Mammary epithelial cell (primary cell): ENCODE measurements around the gene TRIM29.
"Not testable (repeated sequence)": the region's sequence is repeated elsewhere in the genome, so short reads cannot be mapped to it uniquely, and the experiment has no call there.

Experiments used
- EZH2 ChIP-seq: IDR thresholded peaks from 2 replicates; pipeline ENCODE4 v1.6.1; 2012; ENCODE audit warnings: low read length, inconsistent platforms, borderline replicate concordance
- TF ChIP-seq, protein P1 (sequence below), 2 donors: IDR thresholded peaks in 1 of 2; conservative IDR thresholded peaks in 1 of 2; 2 replicates each; pipeline ENCODE4 v1.5.1; 2011 to 2012; ENCODE audit warnings: inconsistent platforms in 2 of 2, low read length in 2 of 2, mild to moderate bottlenecking in 2 of 2, control low read depth in 1 of 2, low read depth in 1 of 2; ENCODE audit not compliant: insufficient read depth in 1 of 2; ENCODE audit errors: extremely low read depth in 1 of 2

DNA sequence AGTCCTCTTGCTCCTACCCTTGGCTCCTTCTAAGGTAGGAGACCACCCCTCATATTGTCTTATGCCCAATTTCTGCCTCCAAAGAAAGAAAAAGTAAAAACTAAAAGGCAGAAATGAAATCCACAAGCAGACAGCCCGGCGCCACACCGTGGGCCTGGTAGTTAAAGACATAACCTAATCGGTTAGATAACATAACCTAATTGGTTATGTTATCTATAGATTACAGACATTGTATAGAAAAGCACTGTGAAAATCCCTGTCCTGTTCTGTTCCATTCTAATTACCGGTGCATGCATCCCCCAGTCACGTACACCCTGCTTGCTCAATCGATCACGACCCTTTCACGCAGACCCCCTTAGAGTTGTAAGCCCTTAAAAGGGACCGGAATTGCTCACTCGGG is 5.6 kb upstream of the TRIM29 start:
- TF ChIP-seq, protein P1, sequence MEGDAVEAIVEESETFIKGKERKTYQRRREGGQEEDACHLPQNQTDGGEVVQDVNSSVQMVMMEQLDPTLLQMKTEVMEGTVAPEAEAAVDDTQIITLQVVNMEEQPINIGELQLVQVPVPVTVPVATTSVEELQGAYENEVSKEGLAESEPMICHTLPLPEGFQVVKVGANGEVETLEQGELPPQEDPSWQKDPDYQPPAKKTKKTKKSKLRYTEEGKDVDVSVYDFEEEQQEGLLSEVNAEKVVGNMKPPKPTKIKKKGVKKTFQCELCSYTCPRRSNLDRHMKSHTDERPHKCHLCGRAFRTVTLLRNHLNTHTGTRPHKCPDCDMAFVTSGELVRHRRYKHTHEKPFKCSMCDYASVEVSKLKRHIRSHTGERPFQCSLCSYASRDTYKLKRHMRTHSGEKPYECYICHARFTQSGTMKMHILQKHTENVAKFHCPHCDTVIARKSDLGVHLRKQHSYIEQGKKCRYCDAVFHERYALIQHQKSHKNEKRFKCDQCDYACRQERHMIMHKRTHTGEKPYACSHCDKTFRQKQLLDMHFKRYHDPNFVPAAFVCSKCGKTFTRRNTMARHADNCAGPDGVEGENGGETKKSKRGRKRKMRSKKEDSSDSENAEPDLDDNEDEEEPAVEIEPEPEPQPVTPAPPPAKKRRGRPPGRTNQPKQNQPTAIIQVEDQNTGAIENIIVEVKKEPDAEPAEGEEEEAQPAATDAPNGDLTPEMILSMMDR (conservative IDR thresholded peaks at IDR 0.05 in 1 of 2, IDR thresholded peaks at IDR 0.05 in 1 of 2; ENCODE audit: extremely low read depth in 1 of 2, insufficient read depth in 1 of 2, low read depth in 1 of 2, low read length in 2 of 2) = not testable (repeated sequence)
- not testable (repeated sequence) for TF ChIP-seq EZH2
